HFF-Myc (cell line): ENCODE results near the gene GMDS.

Experiments
- DNase-seq: peaks from one replicate; pipeline ENCODE4 v3.0.0-alpha.2; 2011; ENCODE audit warnings: low read depth; ENCODE audit errors: extremely low read depth
- H3K4me3 ChIP-seq: replicated peaks from 2 replicates; pipeline ENCODE4 v1.5.1; 2011; ENCODE audit warnings: low read depth, mild to moderate bottlenecking, control low read depth, low read length
- CTCF ChIP-seq: IDR thresholded peaks from 2 replicates; pipeline ENCODE4 v1.5.1; 2012; ENCODE audit warnings: mild to moderate bottlenecking, low read depth, low read length, control low read depth; ENCODE audit errors: missing control alignments

Gene GMDS

GRCh38 chr6:2266841-2267240, 21.4 kb upstream of the GMDS start:
- H3K4me3 ChIP-seq = no peak overlapping the region
- TF ChIP-seq CTCF = no peak
- no peak for DNase-seq

DNA sequence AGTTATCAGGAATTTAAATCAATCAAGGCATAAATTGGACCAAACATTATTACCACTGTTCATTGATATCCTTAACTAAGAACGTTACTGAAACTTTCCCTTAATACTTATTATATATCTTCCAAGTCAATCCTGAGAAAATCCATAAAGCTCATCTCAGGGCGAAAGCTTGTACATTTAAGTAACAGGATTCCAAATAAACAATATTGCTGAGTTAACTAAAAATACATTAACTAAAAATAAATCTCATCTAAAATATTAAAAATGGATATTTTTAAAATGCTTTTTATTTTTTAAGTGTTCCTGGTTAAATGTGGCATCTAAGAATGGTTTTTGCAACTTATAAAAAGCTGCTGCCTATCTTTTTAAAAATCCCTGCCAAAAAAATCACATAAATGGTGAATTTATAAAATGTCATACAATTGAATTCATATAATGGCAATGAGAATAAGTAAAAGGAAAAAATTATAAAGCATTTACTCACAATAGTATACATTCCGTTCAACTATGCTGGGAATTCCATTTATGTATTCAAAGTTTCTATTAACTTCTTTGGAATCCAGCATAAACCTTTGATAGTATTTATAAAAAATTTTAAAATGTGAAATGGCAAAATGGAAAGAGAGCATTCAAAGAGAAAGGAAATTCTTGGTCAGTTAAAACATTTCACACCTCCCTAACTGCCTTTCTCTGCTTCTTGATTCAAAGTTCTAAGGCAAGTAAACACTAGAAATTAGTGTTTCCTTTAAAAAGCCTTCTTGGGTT, 20.8 kb upstream of the GMDS start:
- no peak for DNase-seq
- TF ChIP-seq CTCF = no peak

DNA sequence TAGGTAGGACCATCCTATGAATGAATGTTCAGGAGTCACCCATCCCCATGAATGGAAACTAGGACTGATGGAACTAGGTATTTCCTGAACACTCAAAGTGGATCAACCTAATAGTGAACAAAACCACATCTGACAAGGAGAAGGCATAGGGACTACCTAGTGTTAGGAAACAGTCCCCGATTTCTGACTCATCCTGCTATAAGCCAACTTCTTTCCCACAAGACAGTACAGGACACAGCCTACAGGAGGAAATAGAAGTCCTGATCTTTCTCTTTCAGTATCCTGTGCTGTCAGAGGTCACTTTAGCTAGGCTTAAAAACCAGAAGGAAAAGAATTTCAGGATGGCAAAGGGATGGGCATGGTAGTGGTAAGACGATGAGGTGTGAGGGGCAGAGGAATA, 19.5 kb upstream of the GMDS start:
- no peak for TF ChIP-seq CTCF
- H3K4me3 ChIP-seq = no peak overlapping the region
- DNase-seq = no peak

More for the DNA sequence above, 20.8 kb upstream of the GMDS start:
- no peak overlapping the region for H3K4me3 ChIP-seq

GRCh38 chr6:2263896-2264295, 18.5 kb upstream of the GMDS start:
- no peak overlapping the region for H3K4me3 ChIP-seq
- DNase-seq = no peak
- no peak for TF ChIP-seq CTCF

GRCh38 chr6:2259574-2259973, 14.2 kb upstream of the GMDS start:
- no peak for DNase-seq
- TF ChIP-seq CTCF = no peak
- no peak overlapping the region for H3K4me3 ChIP-seq

- no peak for TF ChIP-seq CTCF
- no peak overlapping the region for H3K4me3 ChIP-seq
- DNase-seq = no peak
These were observed 13.6 kb upstream of the GMDS start for GRCh38 chr6:2259002-2259494.
